Measurements from ENCODE around the gene ING2. TPM values are rescaled to one million over a fixed set of nuclear protein-coding genes. Genes with fewer than 3 reads are reported as not detected.

Gene ING2
- total RNA-seq, 1 experiment from 2014 or later = 4.2 TPM

- POLR2A ChIA-PET = no interaction called here
- CTCF ChIA-PET = no interaction called here
- no peaks in the 10 kb centered on the region for H4K20me1 ChIP-seq (ENCODE audit: insufficient read depth)
Observed at GRCh38 chr4:183543435-183543834, 38.6 kb downstream of the ING2 start.

DNA sequence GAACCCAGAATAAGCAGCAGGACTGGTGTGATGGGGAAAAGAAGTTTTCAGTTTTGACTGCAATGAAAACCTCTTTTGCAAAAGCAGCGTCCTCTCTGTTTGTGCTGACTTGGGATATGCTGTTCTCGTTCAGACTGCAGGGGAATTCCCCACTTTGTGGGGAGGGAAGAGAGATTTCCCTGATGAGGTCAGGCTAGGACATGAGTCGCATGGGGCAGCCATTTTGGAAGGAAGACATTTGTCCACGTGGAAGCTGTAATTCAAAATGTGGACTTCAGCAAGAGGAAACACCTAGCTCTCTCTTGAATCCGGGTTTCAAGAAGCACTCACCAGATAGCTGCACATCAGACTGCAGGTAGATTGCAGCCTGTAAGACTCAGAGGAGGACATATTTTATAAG, 39.3 kb downstream of the ING2 start:
- H2AFZ ChIP-seq (ENCODE audit: low read depth, low read length, poor library complexity, severe bottlenecking) = no peak overlapping the region
- no peaks in the 10 kb centered on the region for H3K79me2 ChIP-seq (ENCODE audit: insufficient read depth, low read length)
- POLR2A ChIA-PET = no interaction called here
- no peak overlapping the region for H3K4me2 ChIP-seq (ENCODE audit: low read length)
- H3K9ac ChIP-seq (ENCODE audit: low read length) = no peak overlapping the region
- no peaks in the 10 kb centered on the region for H3K9me2 ChIP-seq (ENCODE audit: insufficient read depth)
- no peak overlapping the region for H3K27ac ChIP-seq (ENCODE audit: low read depth, low read length)
- RAD21 ChIA-PET (ENCODE audit: low non-redundant PET in 1 of 2, low total read pairs in 2 of 2, uncharacterized antibody in 2 of 2, unreplicated experiment in 2 of 2) = no interaction called here
- H3K9me3 ChIP-seq (ENCODE audit: control insufficient read depth in 1 of 2, insufficient read depth in 1 of 2, low read depth in 1 of 2, low read length in 2 of 2) = no peaks in the 10 kb centered on the region
- intact Hi-C loops (cut with micrococcal nuclease) = no loop called here
- H4K20me1 ChIP-seq (ENCODE audit: insufficient read depth) = no peaks in the 10 kb centered on the region
- no peak for ATAC-seq
- CTCF ChIA-PET = no interaction called here
- no peak for DNase-seq (ENCODE audit: low read depth, low spot score)
- no peaks in the 10 kb centered on the region for H3K36me3 ChIP-seq (ENCODE audit: control insufficient read depth in 1 of 2, insufficient read depth in 2 of 2, low read length in 2 of 2)
- no peak overlapping the region for H3K4me3 ChIP-seq (replicated peaks in 1 of 2; ENCODE audit: low read depth in 1 of 2, low read length in 2 of 2)
- H3K4me1 ChIP-seq (ENCODE audit: control insufficient read depth in 1 of 2, insufficient read depth in 2 of 2, low read length in 2 of 2) = no peaks in the 10 kb centered on the region
- TF ChIP-seq ELF1 (IDR thresholded peaks at IDR 0.05; ENCODE audit: borderline replicate concordance, low read depth) (no peak), SIN3A (IDR thresholded peaks at IDR 0.05; ENCODE audit: low read depth) (no peak), POLR2A (IDR thresholded peaks at IDR 0.05; ENCODE audit: borderline replicate concordance, extremely low read depth, insufficient read depth, insufficient read length) (no peak), SRF (IDR thresholded peaks at IDR 0.05; ENCODE audit: low read depth) (no peak), SP1 (IDR thresholded peaks at IDR 0.05; ENCODE audit: low read depth) (no peak), CEBPB (IDR thresholded peaks at IDR 0.05; ENCODE audit: low read depth) (no peak), ZNF274 (IDR thresholded peaks at IDR 0.05; ENCODE audit: low read depth, low read length) (no peak), POLR2AphosphoS5 (IDR thresholded peaks at IDR 0.05; ENCODE audit: low read depth, low read length) (no peak), ZBTB33 (IDR thresholded peaks at IDR 0.05; ENCODE audit: extremely low read depth, insufficient replicate concordance, low read length) (no peak), YY1 (IDR thresholded peaks at IDR 0.05; ENCODE audit: extremely low read depth, insufficient replicate concordance, low read depth, low read length) (no peak), EZH2phosphoT487 (IDR thresholded peaks at IDR 0.05; ENCODE audit: borderline replicate concordance) (no peak), EGR1 (IDR thresholded peaks at IDR 0.05; ENCODE audit: low read depth) (no peak), JUND (IDR thresholded peaks at IDR 0.05) (no peak), EZH2 (IDR thresholded peaks at IDR 0.05) (no peak), TCF7L2 (IDR thresholded peaks at IDR 0.05; ENCODE audit: borderline replicate concordance, extremely low read depth, insufficient read depth, insufficient read length) (no peak), ZFX (IDR thresholded peaks at IDR 0.05) (no peak)
- TF ChIP-seq, protein P1, sequence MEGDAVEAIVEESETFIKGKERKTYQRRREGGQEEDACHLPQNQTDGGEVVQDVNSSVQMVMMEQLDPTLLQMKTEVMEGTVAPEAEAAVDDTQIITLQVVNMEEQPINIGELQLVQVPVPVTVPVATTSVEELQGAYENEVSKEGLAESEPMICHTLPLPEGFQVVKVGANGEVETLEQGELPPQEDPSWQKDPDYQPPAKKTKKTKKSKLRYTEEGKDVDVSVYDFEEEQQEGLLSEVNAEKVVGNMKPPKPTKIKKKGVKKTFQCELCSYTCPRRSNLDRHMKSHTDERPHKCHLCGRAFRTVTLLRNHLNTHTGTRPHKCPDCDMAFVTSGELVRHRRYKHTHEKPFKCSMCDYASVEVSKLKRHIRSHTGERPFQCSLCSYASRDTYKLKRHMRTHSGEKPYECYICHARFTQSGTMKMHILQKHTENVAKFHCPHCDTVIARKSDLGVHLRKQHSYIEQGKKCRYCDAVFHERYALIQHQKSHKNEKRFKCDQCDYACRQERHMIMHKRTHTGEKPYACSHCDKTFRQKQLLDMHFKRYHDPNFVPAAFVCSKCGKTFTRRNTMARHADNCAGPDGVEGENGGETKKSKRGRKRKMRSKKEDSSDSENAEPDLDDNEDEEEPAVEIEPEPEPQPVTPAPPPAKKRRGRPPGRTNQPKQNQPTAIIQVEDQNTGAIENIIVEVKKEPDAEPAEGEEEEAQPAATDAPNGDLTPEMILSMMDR (IDR thresholded peaks at IDR 0.05 in 2 of 3, conservative IDR thresholded peaks at IDR 0.05 in 1 of 3; ENCODE audit: borderline replicate concordance in 1 of 3, insufficient read depth in 1 of 3, low read depth in 2 of 3, low read length in 2 of 3) = no peak
- TF ChIP-seq, protein P2, sequence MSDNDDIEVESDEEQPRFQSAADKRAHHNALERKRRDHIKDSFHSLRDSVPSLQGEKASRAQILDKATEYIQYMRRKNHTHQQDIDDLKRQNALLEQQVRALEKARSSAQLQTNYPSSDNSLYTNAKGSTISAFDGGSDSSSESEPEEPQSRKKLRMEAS (IDR thresholded peaks at IDR 0.05) = no peak
- no peaks in the 10 kb centered on the region for H3K27me3 ChIP-seq (ENCODE audit: insufficient read depth, low read length)
- no TSS peak for BruUV-seq (replicated peaks)

More at GRCh38 chr4:183543435-183543834, 38.6 kb downstream of the ING2 start:
- H3K9ac ChIP-seq (ENCODE audit: low read length) = no peak overlapping the region
- DNase-seq (ENCODE audit: low read depth, low spot score) (no peak), ATAC-seq (no peak)
- RAD21 ChIA-PET (ENCODE audit: low non-redundant PET in 1 of 2, low total read pairs in 2 of 2, uncharacterized antibody in 2 of 2, unreplicated experiment in 2 of 2) = no interaction called here
- TF ChIP-seq JUND (IDR thresholded peaks at IDR 0.05) = no peak
- no peak overlapping the region for H3K4me3 ChIP-seq (replicated peaks in 1 of 2; ENCODE audit: low read depth in 1 of 2, low read length in 2 of 2)
- H2AFZ ChIP-seq (ENCODE audit: low read depth, low read length, poor library complexity, severe bottlenecking) = no peak overlapping the region
- H3K79me2 ChIP-seq (ENCODE audit: insufficient read depth, low read length) = no peaks in the 10 kb centered on the region
- intact Hi-C loops (cut with micrococcal nuclease) = no loop called here
- no peaks in the 10 kb centered on the region for H3K27me3 ChIP-seq (ENCODE audit: insufficient read depth, low read length)
- H3K4me2 ChIP-seq (ENCODE audit: low read length) = no peak overlapping the region
- BruUV-seq (replicated peaks) = no TSS peak
- H3K27ac ChIP-seq (ENCODE audit: low read depth, low read length) = no peak overlapping the region
- no peaks in the 10 kb centered on the region for H3K9me2 ChIP-seq (ENCODE audit: insufficient read depth)
- no peaks in the 10 kb centered on the region for H3K4me1 ChIP-seq (ENCODE audit: control insufficient read depth in 1 of 2, insufficient read depth in 2 of 2, low read length in 2 of 2)
- no peaks in the 10 kb centered on the region for H3K9me3 ChIP-seq (ENCODE audit: control insufficient read depth in 1 of 2, insufficient read depth in 1 of 2, low read depth in 1 of 2, low read length in 2 of 2)
- H3K36me3 ChIP-seq (ENCODE audit: control insufficient read depth in 1 of 2, insufficient read depth in 2 of 2, low read length in 2 of 2) = no peaks in the 10 kb centered on the region

Data from HCT116 (cell line).